Measurements from ENCODE around the gene MID1.

DNA sequence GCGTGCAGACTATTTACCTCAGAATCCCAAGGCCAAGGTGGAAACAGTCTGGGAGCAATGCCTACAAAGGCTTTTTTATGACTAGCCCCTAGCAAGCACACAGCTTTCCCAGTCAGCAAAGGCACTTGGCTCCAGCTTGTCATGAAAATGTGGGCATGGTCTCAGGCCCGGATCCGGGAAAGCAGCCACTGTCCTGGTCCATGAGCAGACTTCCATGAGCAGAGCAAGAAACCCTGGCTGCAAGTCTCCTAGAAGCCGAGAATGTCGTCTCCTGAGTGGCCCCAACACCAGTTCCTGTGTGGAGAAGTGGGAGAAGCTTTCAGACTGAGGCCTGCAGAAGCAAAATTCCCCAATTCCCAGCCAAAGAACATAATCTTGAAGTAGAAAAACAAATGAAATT, 190.5 kb downstream of the MID1 start:
- TF ChIP-seq CTCF (IDR thresholded peaks at IDR 0.05), result no peak
- no peak for TF ChIP-seq POLR2AphosphoS5 (IDR thresholded peaks at IDR 0.05; ENCODE audit: low read depth, low read length)
- no peak for TF ChIP-seq SIN3A (IDR thresholded peaks at IDR 0.05; ENCODE audit: borderline replicate concordance, insufficient read depth, low read depth, low read length)
- TF ChIP-seq TCF7L2 (IDR thresholded peaks at IDR 0.05; ENCODE audit: low read depth, low read length), result no peak
- no peak for TF ChIP-seq REST (IDR thresholded peaks at IDR 0.05; ENCODE audit: insufficient read depth in 1 of 2, low read depth in 2 of 2, low read length in 1 of 2)
